K562 (cell line): Measurements from ENCODE around the gene PPP1R10. TPM values are rescaled to one million over a fixed set of nuclear protein-coding genes. Genes with fewer than 3 reads are reported as not detected.

Source experiments
- AFF1 ChIP-seq, 2 experiments: fragments of 450-650 bp; IDR thresholded peaks; 2 replicates each; pipeline ENCODE4 v1.6.1; 2018; ENCODE audit warnings: mild to moderate bottlenecking in 2 of 2, low read depth in 1 of 2; ENCODE audit not compliant: partially characterized antibody in 2 of 2
- ARID2 ChIP-seq: fragments of 450-650 bp; IDR thresholded peaks from 2 replicates; pipeline ENCODE4 v1.6.1; 2017; ENCODE audit warnings: antibody characterized with exemption, mild to moderate bottlenecking
- CTCFL ChIP-seq: IDR thresholded peaks from 2 replicates; pipeline ENCODE4 v1.6.1; 2011; ENCODE audit warnings: borderline replicate concordance, low read depth, mild to moderate bottlenecking, moderate library complexity, low read length; ENCODE audit not compliant: insufficient read depth, poor library complexity, severe bottlenecking
- EGR1 ChIP-seq: fragments of 450-650 bp; conservative IDR thresholded peaks from 2 replicates; pipeline ENCODE4 v1.6.1; 2017; ENCODE audit warnings: mild to moderate bottlenecking
- ETS1 ChIP-seq: conservative IDR thresholded peaks from 2 replicates; pipeline ENCODE4 v1.6.1; 2011; ENCODE audit warnings: low read depth, mild to moderate bottlenecking, low read length; ENCODE audit not compliant: control insufficient read depth
- HNRNPLL ChIP-seq: fragments of 200-400 bp; formaldehyde crosslinking; IDR thresholded peaks from 2 replicates; pipeline ENCODE4 v1.6.1; 2017; ENCODE audit warnings: low read length, low read depth, mild to moderate bottlenecking; ENCODE audit not compliant: poor library complexity, severe bottlenecking
- KDM5B ChIP-seq: fragments of 200-600 bp; sonication (generic); IDR thresholded peaks from 2 replicates; pipeline ENCODE4 v1.6.1; 2012; ENCODE audit warnings: low read depth, mild to moderate bottlenecking, moderate library complexity, low read length, control low read depth, inconsistent platforms; ENCODE audit not compliant: insufficient replicate concordance
- NCOA1 ChIP-seq: fragments of 450-650 bp; IDR thresholded peaks from 2 replicates; pipeline ENCODE4 v1.6.1; 2016; ENCODE audit warnings: low read depth
- TFAP4 ChIP-seq: sonication (generic); formaldehyde crosslinking; IDR thresholded peaks from 2 replicates; pipeline ENCODE4 v1.8.0; 2022; ENCODE audit warnings: missing genetic modification reagents, mild to moderate bottlenecking, moderate library complexity, borderline replicate concordance
- ZFP36 ChIP-seq: fragments of 150-350 bp; IDR thresholded peaks from 2 replicates; pipeline ENCODE4 v1.6.1; 2018; ENCODE audit warnings: low read length, low read depth; ENCODE audit not compliant: partially characterized antibody
- ZNF347 ChIP-seq: fragments of 450-650 bp; formaldehyde crosslinking; IDR thresholded peaks from 2 replicates; pipeline ENCODE4 v1.4.0; 2020; ENCODE audit warnings: low read depth, mild to moderate bottlenecking, moderate library complexity
- polyA plus RNA-seq, 8 experiments: library from polyadenylated mRNA; depleted of rRNA in 4 of 8; stranded (reverse) in 5 of 8; unstranded in 3 of 8; fragments of >200 nt; fragmentation: Nextera tagmentation in 2 of 8; fragmentation: Illumina TruSeq in 1 of 8; extraction: Ambion mirVana in 2 of 8; extraction: Trizol in 1 of 8; gene quantifications; 2 replicates each; pipeline versions ENCODE4 v1.2.1 to v1.2.3, GENCODE V29; 2011 to 2014; ENCODE audit warnings: inconsistent platforms in 1 of 8, missing spikeins in 1 of 8
- total RNA-seq, 7 experiments: library from RNA; depleted of rRNA in 6 of 7; stranded (reverse); fragments of >200 nt in 6 of 7; fragmentation: Illumina TruSeq in 2 of 7; extraction: Trizol in 2 of 7; gene quantifications; 2 replicates each; pipeline versions ENCODE4 v1.2.1 to v1.2.3, GENCODE V29; 2011 to 2021; ENCODE audit warnings: low replicate concordance in 1 of 7
- TF ChIP-seq, protein P1 (sequence below), 3 experiments: fragments of 200-800 bp in 1 of 3; sonication (Bioruptor generic) in 1 of 3; sonication (generic) in 1 of 3; formaldehyde crosslinking in 1 of 3; IDR thresholded peaks; 2 replicates each; pipeline versions ENCODE4 v1.6.1 to v1.8.0; 2016 to 2022; ENCODE audit warnings: mild to moderate bottlenecking in 2 of 3, missing compliant biosample characterization in 2 of 3, missing genetic modification characterization in 2 of 3, missing genetic modification reagents in 1 of 3

PPP1R10 gene
- total and polyA plus RNA-seq, 9 of the 15 experiments (the other 6 are each of a cell fraction or from before 2014, with no cell fraction given) = 14.1 to 65.5 (median 32.6) TPM

DNA sequence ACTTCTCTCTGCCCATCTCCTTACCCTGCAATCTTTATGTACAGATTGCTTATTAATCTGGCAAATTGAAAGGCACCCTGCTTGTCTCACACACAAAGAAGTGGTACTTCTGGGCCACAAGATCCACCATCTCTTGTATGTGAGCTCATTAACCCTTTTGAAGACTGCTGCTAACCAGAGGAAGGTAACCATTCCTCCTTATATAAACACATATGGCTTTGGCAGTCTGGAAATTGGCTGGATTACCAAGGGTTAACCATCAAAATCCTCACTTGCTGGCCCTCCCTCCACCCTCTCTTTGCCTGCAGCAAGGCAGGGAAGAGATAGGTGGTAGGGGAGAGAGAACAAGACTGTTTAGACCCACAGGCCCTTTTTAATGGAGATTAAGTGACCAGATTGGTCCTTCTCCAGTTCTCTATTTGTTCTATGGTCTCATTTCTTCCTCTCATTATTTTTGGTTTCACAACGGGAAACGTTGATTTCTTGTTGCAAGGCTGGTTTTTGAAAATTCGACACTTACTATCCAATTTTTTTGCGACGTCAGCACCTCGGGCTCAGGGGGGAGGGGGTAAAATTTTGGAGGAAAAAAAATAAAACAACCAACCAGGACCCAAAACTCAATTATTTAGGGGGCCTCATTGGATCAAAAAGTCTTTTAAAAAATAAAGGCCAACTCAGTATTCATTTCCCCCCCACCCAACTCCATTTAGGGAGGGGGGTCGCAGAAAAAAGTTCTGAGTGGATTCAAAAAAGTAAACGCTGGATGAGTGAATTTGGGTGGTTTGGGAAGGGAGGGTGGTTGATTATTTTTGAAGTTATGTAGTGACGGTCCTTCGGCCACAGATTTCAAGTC is 859 bp downstream of the PPP1R10 start (continued):
- TF ChIP-seq, protein P1, sequence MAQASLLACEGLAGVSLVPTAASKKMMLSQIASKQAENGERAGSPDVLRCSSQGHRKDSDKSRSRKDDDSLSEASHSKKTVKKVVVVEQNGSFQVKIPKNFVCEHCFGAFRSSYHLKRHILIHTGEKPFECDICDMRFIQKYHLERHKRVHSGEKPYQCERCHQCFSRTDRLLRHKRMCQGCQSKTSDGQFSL (CRISPR knock-in tag; IDR thresholded peaks at IDR 0.05) = no peak
- TF ChIP-seq, protein P1 (tag; IDR thresholded peaks at IDR 0.05) = peak in 1 of 2 experiments; percentile 84; a peak in 3 of 4 replicates
- TF ChIP-seq KDM5B (peak; percentile 94), ETS1 (0 out of 2 replicates have a peak, but pooled peaks have one; percentile 36), ZFP36 (no peak), AFF1 (IDR thresholded peaks at IDR 0.05; ENCODE audit: low read depth in 1 of 2, partially characterized antibody in 2 of 2) (peak; percentile 7 to 19), ARID2 (0 out of 2 replicates have a peak, but pooled peaks have one; percentile 5), HNRNPLL (no peak), CTCFL (no peak), ZNF347 (CRISPR knock-in tag) (no peak), NCOA1 (0 out of 2 replicates have a peak, but pooled peaks have one; percentile 29), EGR1 (0 out of 2 replicates have a peak, but pooled peaks have one; percentile 1), TFAP4 (CRISPR knock-in tag) (peak; percentile 42; the same call in 1 of the 2 replicates)
